BE2C (cell line): Measurements from ENCODE around the gene RAB1B.
"Not testable (repeated sequence)": the region's sequence is repeated elsewhere in the genome, so short reads cannot be mapped to it uniquely, and the experiment has no call there.

Experiments
- DNase-seq: peaks from one replicate; pipeline ENCODE4 v3.0.0-alpha.2; 2020
- H3K27me3 ChIP-seq: fragments of 250-450 bp; sonication (Bioruptor Pico); 2 replicates; pipeline ENCODE4 v1.5.1; 2020; ENCODE audit warnings: mild to moderate bottlenecking
- H3K36me3 ChIP-seq: fragments of 250-450 bp; sonication (Bioruptor Pico); 2 replicates; pipeline ENCODE4 v1.5.1; 2020; ENCODE audit warnings: mild to moderate bottlenecking
- H3K4me1 ChIP-seq: fragments of 250-450 bp; sonication (Bioruptor Pico); 2 replicates; pipeline ENCODE4 v1.5.1; 2020
- H3K4me3 ChIP-seq: 2 replicates; pipeline ENCODE4 v1.5.1; 2011; ENCODE audit warnings: low read depth, low read length
- H3K9me3 ChIP-seq: fragments of 250-450 bp; sonication (Bioruptor Pico); 2 replicates; pipeline ENCODE4 v1.5.1; 2020
- CTCF ChIP-seq: IDR thresholded peaks from 2 replicates; pipeline ENCODE4 v1.5.1; 2012; ENCODE audit warnings: mild to moderate bottlenecking, low read depth, low read length

Gene RAB1B

GRCh38 chr11:66272596-66272995 lies 4.2 kb downstream of the RAB1B start:
- Histone ChIP-seq H3K36me3 (peaks cover 46% of the 10 kb centered on the region), H3K9me3 (no peaks in the 10 kb centered on the region), H3K4me1 (peaks cover under 1% of the 10 kb centered on the region; the same call in 1 of the 2 replicates), H3K4me3 (no peak overlapping the region), H3K27me3 (no peaks in the 10 kb centered on the region)
- no peak for TF ChIP-seq CTCF
- no peak for DNase-seq

- Histone ChIP-seq H3K36me3 (peaks cover 46% of the 10 kb centered on the region), H3K27me3 (no peaks in the 10 kb centered on the region)
Measured at GRCh38 chr11:66274219-66274618, 5.8 kb downstream of the RAB1B start.

GRCh38 chr11:66275396-66275795 lies 7.0 kb downstream of the RAB1B start:
- H3K27me3 ChIP-seq = no peaks in the 10 kb centered on the region
- TF ChIP-seq CTCF = no peak
- H3K4me3 ChIP-seq = no peak overlapping the region
- peaks cover 9% of the 10 kb centered on the region for H3K4me1 ChIP-seq
- no peaks in the 10 kb centered on the region for H3K9me3 ChIP-seq
- no peak for DNase-seq
- peaks cover 44% of the 10 kb centered on the region for H3K36me3 ChIP-seq

More at GRCh38 chr11:66274219-66274618, 5.8 kb downstream of the RAB1B start:
- Histone ChIP-seq H3K4me3 (no peak overlapping the region), H3K9me3 (no peaks in the 10 kb centered on the region), H3K4me1 (peaks cover 3% of the 10 kb centered on the region; the same call in 1 of the 2 replicates)
- no peak for TF ChIP-seq CTCF
- DNase-seq = no peak

DNA sequence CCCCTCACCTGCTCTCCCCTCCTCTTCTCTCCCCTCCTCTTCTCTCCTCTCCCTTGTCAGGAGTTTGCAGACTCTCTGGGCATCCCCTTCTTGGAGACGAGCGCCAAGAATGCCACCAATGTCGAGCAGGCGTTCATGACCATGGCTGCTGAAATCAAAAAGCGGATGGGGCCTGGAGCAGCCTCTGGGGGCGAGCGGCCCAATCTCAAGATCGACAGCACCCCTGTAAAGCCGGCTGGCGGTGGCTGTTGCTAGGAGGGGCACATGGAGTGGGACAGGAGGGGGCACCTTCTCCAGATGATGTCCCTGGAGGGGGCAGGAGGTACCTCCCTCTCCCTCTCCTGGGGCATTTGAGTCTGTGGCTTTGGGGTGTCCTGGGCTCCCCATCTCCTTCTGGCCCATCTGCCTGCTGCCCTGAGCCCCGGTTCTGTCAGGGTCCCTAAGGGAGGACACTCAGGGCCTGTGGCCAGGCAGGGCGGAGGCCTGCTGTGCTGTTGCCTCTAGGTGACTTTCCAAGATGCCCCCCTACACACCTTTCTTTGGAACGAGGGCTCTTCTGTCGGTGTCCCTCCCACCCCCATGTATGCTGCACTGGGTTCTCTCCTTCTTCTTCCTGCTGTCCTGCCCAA lies 7.7 kb downstream of the RAB1B start:
- Histone ChIP-seq H3K4me1 (peaks cover 16% of the 10 kb centered on the region), H3K9me3 (no peaks in the 10 kb centered on the region), H3K36me3 (peaks cover 39% of the 10 kb centered on the region), H3K4me3 (no peak overlapping the region), H3K27me3 (no peaks in the 10 kb centered on the region)
- TF ChIP-seq CTCF = no peak
- no peak for DNase-seq

- Histone ChIP-seq H3K4me1 (peaks cover 17% of the 10 kb centered on the region), H3K36me3 (peaks cover 39% of the 10 kb centered on the region)
- DNase-seq, H3K9me3 ChIP-seq, H3K4me3 ChIP-seq, H3K27me3 ChIP-seq: not testable (repeated sequence)
Measured at GRCh38 chr11:66276619-66277018, 8.2 kb downstream of the RAB1B start.

- H3K4me3 ChIP-seq, H3K9me3 ChIP-seq, DNase-seq, H3K27me3 ChIP-seq: not testable (repeated sequence)
- H3K4me1 ChIP-seq = peaks cover 21% of the 10 kb centered on the region
- H3K36me3 ChIP-seq = peaks cover 35% of the 10 kb centered on the region
Measured at GRCh38 chr11:66277064-66277463, 8.6 kb downstream of the RAB1B start.

- peak; percentile 69 for DNase-seq
- peak within 1 kb of the TSS; percentile 45 for H3K4me3 ChIP-seq
- H3K36me3 ChIP-seq = peaks cover 29% of the 10 kb centered on the region
- no peaks in the 10 kb centered on the region for H3K27me3 ChIP-seq
- H3K4me1 ChIP-seq = peaks cover 24% of the 10 kb centered on the region
- no peak for TF ChIP-seq CTCF
- H3K9me3 ChIP-seq = no peaks in the 10 kb centered on the region
Measured at GRCh38 chr11:66277471-66278362, 9.3 kb downstream of the RAB1B start, which contains the start of gene CNIH2. Gene CNIH2, plus strand, starts transcription at chr11:66278175. Its CDS starts 282 bp downstream, at chr11:66278457.
